ENCODE measurements around the gene OPALIN. TPM values are rescaled to one million over a fixed set of nuclear protein-coding genes. Genes with fewer than 3 reads are reported as not detected.

OPALIN gene
- total RNA-seq, 3 donors from 2014 or later (not counting 1 experiment from before 2014, with no cell fraction given), result not detected

- Histone ChIP-seq H3K4me1 (ENCODE audit: control insufficient read depth, insufficient read depth, low read length) (no peaks in the 10 kb centered on the region), H3K9me3 (ENCODE audit: control insufficient read depth, insufficient read depth, low read length) (no peaks in the 10 kb centered on the region), H3K36me3 (ENCODE audit: control insufficient read depth, insufficient read depth, low read length) (no peaks in the 10 kb centered on the region), H3K4me3 (ENCODE audit: low read length) (no peak overlapping the region), H3K27me3 (ENCODE audit: control insufficient read depth, insufficient read depth, low read length) (no peaks in the 10 kb centered on the region), H3K27ac (ENCODE audit: low read length) (no peak overlapping the region)
- intact Hi-C loops (cut with micrococcal nuclease), result no loop called here
- peaks cover 0 to 11% of the 10 kb centered on the region in 2 donors for H3K27me3 Mint-ChIP-seq (ENCODE audit: low read depth in 2 of 2)
- WGBS (ENCODE audit: insufficient coverage), result 100% methylated on average over 1 of the region's 1 CpG
- H3K4me3 Mint-ChIP-seq, result no peak overlapping the region
- H3K4me1 Mint-ChIP-seq, result no peaks in the 10 kb centered on the region
- H3K9me3 Mint-ChIP-seq, result no peaks in the 10 kb centered on the region
- no peaks in the 10 kb centered on the region for H3K36me3 Mint-ChIP-seq
- no peak for TF ChIP-seq CTCF (IDR thresholded peaks at IDR 0.05)
- ATAC-seq (no peak), DNase-seq (no peak)
- no peak overlapping the region for H3K27ac Mint-ChIP-seq
Observed at GRCh38 chr10:96322275-96322674, 36.5 kb downstream of the OPALIN start.

GRCh38 chr10:96321822-96322221 is 37.0 kb downstream of the OPALIN start:
- Mint-ChIP-seq H3K27me3 (ENCODE audit: low read depth in 2 of 2) (peaks cover 0 to 14% of the 10 kb centered on the region in 2 donors), H3K9me3 (no peaks in the 10 kb centered on the region), H3K27ac (no peak overlapping the region), H3K4me1 (no peaks in the 10 kb centered on the region), H3K36me3 (no peaks in the 10 kb centered on the region), H3K4me3 (no peak overlapping the region)
- Histone ChIP-seq H3K4me1 (ENCODE audit: control insufficient read depth, insufficient read depth, low read length) (no peaks in the 10 kb centered on the region), H3K4me3 (ENCODE audit: low read length) (no peak overlapping the region), H3K27me3 (ENCODE audit: control insufficient read depth, insufficient read depth, low read length) (no peaks in the 10 kb centered on the region), H3K36me3 (ENCODE audit: control insufficient read depth, insufficient read depth, low read length) (no peaks in the 10 kb centered on the region), H3K27ac (ENCODE audit: low read length) (no peak overlapping the region), H3K9me3 (ENCODE audit: control insufficient read depth, insufficient read depth, low read length) (no peaks in the 10 kb centered on the region)
- TF ChIP-seq CTCF (IDR thresholded peaks at IDR 0.05), result no peak
- 78% methylated on average over 5 of the region's 5 CpGs for WGBS (ENCODE audit: insufficient coverage)
- intact Hi-C loops (cut with micrococcal nuclease), result no loop called here
- DNase-seq (no peak), ATAC-seq (no peak)

GRCh38 chr10:96319754-96320474 is 38.9 kb downstream of the OPALIN start:
- intact Hi-C loops (cut with micrococcal nuclease), result no loop called here
- 50% methylated on average over 3 of the region's 3 CpGs for WGBS (ENCODE audit: insufficient coverage)
- H3K4me3 Mint-ChIP-seq, result no peak overlapping the region
- no peaks in the 10 kb centered on the region for H3K27me3 ChIP-seq (ENCODE audit: control insufficient read depth, insufficient read depth, low read length)
- H3K36me3 ChIP-seq (ENCODE audit: control insufficient read depth, insufficient read depth, low read length), result no peaks in the 10 kb centered on the region
- H3K27me3 Mint-ChIP-seq (ENCODE audit: low read depth in 2 of 2), result peaks cover 12 to 28% of the 10 kb centered on the region in 2 donors
- no peak overlapping the region for H3K4me3 ChIP-seq (ENCODE audit: low read length)
- DNase-seq (no peak), ATAC-seq (no peak)
- H3K27ac Mint-ChIP-seq, result no peak overlapping the region
- no peak for TF ChIP-seq CTCF (IDR thresholded peaks at IDR 0.05)
- no peaks in the 10 kb centered on the region for H3K36me3 Mint-ChIP-seq
- H3K4me1 Mint-ChIP-seq, result no peaks in the 10 kb centered on the region
- H3K9me3 ChIP-seq (ENCODE audit: control insufficient read depth, insufficient read depth, low read length), result no peaks in the 10 kb centered on the region
- H3K4me1 ChIP-seq (ENCODE audit: control insufficient read depth, insufficient read depth, low read length), result no peaks in the 10 kb centered on the region
- no peaks in the 10 kb centered on the region for H3K9me3 Mint-ChIP-seq
- no peak overlapping the region for H3K27ac ChIP-seq (ENCODE audit: low read length)

Data from natural killer cell (primary cell).